ENCODE measurements around the gene CLCN1. TPM values are rescaled to one million over a fixed set of nuclear protein-coding genes. Genes with fewer than 3 reads are reported as not detected.
A peak's percentile ranks its signal among the peaks of the same experiment; 100 is the strongest.

The CLCN1 gene
- total and polyA plus RNA-seq, 10 of the 15 experiments (the other 5 are each of a cell fraction or from before 2014, with no cell fraction given), result 0.30 TPM; not detected in 9

- TF ChIP-seq FOXM1 (IDR thresholded peaks at IDR 0.05; ENCODE audit: low read depth, low read length) (no peak), SUPT20H (IDR thresholded peaks at IDR 0.05; ENCODE audit: borderline replicate concordance, control insufficient read depth, low read depth, low read length) (no peak), CBX5 (IDR thresholded peaks at IDR 0.05; ENCODE audit: low read depth) (no peak), ZNF687 (IDR thresholded peaks at IDR 0.05) (no peak), BCL3 (IDR thresholded peaks at IDR 0.05; ENCODE audit: borderline replicate concordance, insufficient read depth, low read depth, low read length, poor library complexity, severe bottlenecking) (peak; percentile 97), PKNOX1 (IDR thresholded peaks at IDR 0.05) (peak; percentile 34; the same call in 1 of the 2 replicates), CEBPB (IDR thresholded peaks at IDR 0.05; ENCODE audit: borderline replicate concordance in 1 of 2, low read depth in 2 of 2, low read length in 2 of 2) (no peak), NBN (IDR thresholded peaks at IDR 0.05) (no peak), RAD21 (IDR thresholded peaks at IDR 0.05; ENCODE audit: insufficient read depth, low read depth, low read length) (no peak), YY1 (IDR thresholded peaks at IDR 0.05; ENCODE audit: low read depth, low read length) (no peak), WRNIP1 (IDR thresholded peaks at IDR 0.05; ENCODE audit: borderline replicate concordance, low read depth, low read length) (no peak), TAF1 (IDR thresholded peaks at IDR 0.05; ENCODE audit: borderline replicate concordance, low read depth, low read length) (no peak), BCLAF1 (IDR thresholded peaks at IDR 0.05) (no peak), POLR2A (IDR thresholded peaks at IDR 0.05; ENCODE audit: low read depth, low read length) (peak; percentile 33; the same call in 1 of the 2 replicates), JUNB (IDR thresholded peaks at IDR 0.05) (no peak), EED (IDR thresholded peaks at IDR 0.05; ENCODE audit: low read depth) (no peak), CREM (IDR thresholded peaks at IDR 0.05; ENCODE audit: low read depth) (no peak), MYB (IDR thresholded peaks at IDR 0.05; ENCODE audit: borderline replicate concordance, low read depth, low read length) (no peak), E2F4 (IDR thresholded peaks at IDR 0.05; ENCODE audit: low read depth, low read length) (no peak)
Measured at GRCh38 chr7:143384661-143385631, 69.0 kb downstream of the CLCN1 start (continued).
